SK-N-SH (cell line): Measurements from ENCODE around the gene SPEM1. TPM values are rescaled to one million over a fixed set of nuclear protein-coding genes. Genes with fewer than 3 reads are reported as not detected.

Source experiments
- CTCF ChIA-PET: fragments of 300-600, 350-600 bp; formaldehyde crosslinking; extraction: SDS; loops from one replicate; lab custom pipeline; 2021; lab: Yijun Ruan, JAX
- POLR2A ChIA-PET: fragments of 350-600 bp; sonication (Branson Sonifier 250); formaldehyde crosslinking; extraction: SDS; loops from one replicate; lab custom pipeline; 2020; ENCODE audit warnings: antibody characterized with exemption, inconsistent platforms; lab: Yijun Ruan, JAX
- DNase-seq: peaks from one replicate; pipeline ENCODE4 v3.0.0; 2012
- H2AFZ ChIP-seq: fragments of 200-600 bp; sonication (generic); 2 replicates; pipeline ENCODE4 v1.8.1; 2016; ENCODE audit warnings: antibody characterized with exemption, mild to moderate bottlenecking, low read depth
- H3F3A ChIP-seq: fragments of 200-600 bp; sonication (generic); replicated peaks from 2 replicates; pipeline ENCODE3; 2016; ENCODE audit warnings: antibody characterized with exemption, mild to moderate bottlenecking; ENCODE audit not compliant: insufficient read depth
- H3K27ac ChIP-seq, 2 experiments: fragments of 200-500 bp in 1 of 2; fragments of 200-600 bp in 1 of 2; sonication (Bioruptor generic) in 1 of 2; sonication (generic), shearing (Covaris generic) in 1 of 2; 2 replicates each; pipeline versions ENCODE4 v1.5.1 to v1.6.1; 2014 to 2016; ENCODE audit warnings: low read depth in 2 of 2, inconsistent platforms in 1 of 2, low read length in 1 of 2, mild to moderate bottlenecking in 1 of 2, mixed read lengths in 1 of 2
- H3K27me3 ChIP-seq: fragments of 200-600 bp; sonication (generic), shearing (Covaris generic); 2 replicates; pipeline ENCODE4 v1.6.1; 2016; ENCODE audit warnings: mixed run types; ENCODE audit not compliant: insufficient read depth
- H3K36me3 ChIP-seq, 2 experiments: fragments of 200-500 bp in 1 of 2; fragments of 200-600 bp in 1 of 2; sonication (Bioruptor generic) in 1 of 2; sonication (generic) in 1 of 2; replicated peaks in 1 of 2; 2 replicates each; pipeline versions ENCODE3 to v1.5.1; 2014 to 2016; ENCODE audit warnings: low read length in 1 of 2, mild to moderate bottlenecking in 1 of 2; ENCODE audit not compliant: insufficient read depth in 2 of 2, control insufficient read depth in 1 of 2
- H3K4me1 ChIP-seq, 2 experiments: fragments of 200-500 bp in 1 of 2; fragments of 200-600 bp in 1 of 2; sonication (Bioruptor generic) in 1 of 2; sonication (generic), shearing (Covaris generic) in 1 of 2; 2 replicates each; pipeline versions ENCODE4 v1.5.1 to v1.6.1; 2014 to 2016; ENCODE audit warnings: low read depth in 1 of 2, low read length in 1 of 2, mixed run types in 1 of 2; ENCODE audit not compliant: insufficient read depth in 2 of 2, control insufficient read depth in 1 of 2
- H3K4me2 ChIP-seq: fragments of 200-600 bp; sonication (generic), shearing (Covaris generic); 2 replicates; pipeline ENCODE4 v1.6.1; 2017; ENCODE audit warnings: mixed run types
- H3K4me3 ChIP-seq, 2 experiments: fragments of 200-500 bp in 1 of 2; fragments of 200-600 bp in 1 of 2; sonication (Bioruptor generic) in 1 of 2; sonication (generic), shearing (Covaris generic) in 1 of 2; 2 replicates each; pipeline versions ENCODE4 v1.5.1 to v1.8.1; 2014 to 2016; ENCODE audit warnings: low read depth in 2 of 2, inconsistent platforms in 1 of 2, low read length in 1 of 2, mild to moderate bottlenecking in 1 of 2, mixed read lengths in 1 of 2, moderate library complexity in 1 of 2
- H3K79me2 ChIP-seq: fragments of 200-600 bp; sonication (generic); 2 replicates; pipeline ENCODE4 v1.8.1; 2017; ENCODE audit warnings: mild to moderate bottlenecking; ENCODE audit not compliant: insufficient read depth
- H3K9ac ChIP-seq: fragments of 200-600 bp; sonication (generic); 2 replicates; pipeline ENCODE4 v1.6.1; 2017; ENCODE audit warnings: mixed run types
- H3K9me2 ChIP-seq: fragments of 200-600 bp; sonication (generic); 2 replicates; pipeline ENCODE4 v1.6.1; 2017; ENCODE audit warnings: mixed run types
- H3K9me3 ChIP-seq: fragments of 200-600 bp; sonication (generic); 2 replicates; pipeline ENCODE4 v1.6.1; 2017; ENCODE audit warnings: mixed run types, mild to moderate bottlenecking, moderate library complexity
- H4K20me1 ChIP-seq: fragments of 200-600 bp; sonication (generic); 2 replicates; pipeline ENCODE4 v1.6.1; 2017; ENCODE audit warnings: mild to moderate bottlenecking, mixed run types; ENCODE audit not compliant: insufficient read depth
- CTCF ChIP-seq: fragments of 200-600 bp; sonication (generic); IDR thresholded peaks from 2 replicates; pipeline ENCODE4 v1.6.1; 2017; ENCODE audit warnings: antibody characterized with exemption, mild to moderate bottlenecking, moderate library complexity
- EP300 ChIP-seq, 2 experiments: IDR thresholded peaks; 2 replicates each; pipeline versions ENCODE4 v1.4.0 to v1.6.1; 2012; ENCODE audit warnings: borderline replicate concordance in 1 of 2, low read depth in 1 of 2, low read length in 1 of 2
- EZH2phosphoT487 ChIP-seq: fragments of 200-600 bp; sonication (generic); IDR thresholded peaks from 2 replicates; pipeline ENCODE4 v1.6.1; 2017; ENCODE audit warnings: low read depth, mixed run types, mild to moderate bottlenecking, antibody characterized with exemption, moderate library complexity, borderline replicate concordance
- FOXJ3 ChIP-seq: sonication (generic); formaldehyde crosslinking; IDR thresholded peaks from 2 replicates; pipeline ENCODE4 v1.5.1; 2020; ENCODE audit warnings: mild to moderate bottlenecking, missing genetic modification reagents
- FOXM1 ChIP-seq: IDR thresholded peaks from 2 replicates; pipeline ENCODE4 v1.4.0; 2012; ENCODE audit warnings: low read depth, mild to moderate bottlenecking
- GATA2 ChIP-seq: sonication (generic); formaldehyde crosslinking; IDR thresholded peaks from 2 replicates; pipeline ENCODE4 v1.5.0; 2020; ENCODE audit warnings: mild to moderate bottlenecking, missing genetic modification reagents
- IRF3 ChIP-seq: fragments of 150-350 bp; IDR thresholded peaks from 2 replicates; pipeline ENCODE4 v1.6.1; 2016; ENCODE audit warnings: mild to moderate bottlenecking, low read depth, low read length
- JUND ChIP-seq: IDR thresholded peaks from 2 replicates; pipeline ENCODE4 v1.4.0; 2012
- MAX ChIP-seq: IDR thresholded peaks from 2 replicates; pipeline ENCODE4 v1.4.0; 2012; ENCODE audit warnings: low read depth
- NFIC ChIP-seq: IDR thresholded peaks from 2 replicates; pipeline ENCODE4 v1.4.0; 2012; ENCODE audit warnings: borderline replicate concordance
- PBX3 ChIP-seq: IDR thresholded peaks from 2 replicates; pipeline ENCODE4; 2012
- RAD21 ChIP-seq: IDR thresholded peaks from 2 replicates; pipeline ENCODE4 v1.6.1; 2012; ENCODE audit warnings: mild to moderate bottlenecking, low read length
- REST ChIP-seq: IDR thresholded peaks from 2 replicates; pipeline ENCODE4 v1.6.1; 2012; ENCODE audit warnings: mild to moderate bottlenecking, low read depth, low read length, moderate library complexity
- RXRA ChIP-seq: IDR thresholded peaks from 2 replicates; pipeline ENCODE4 v1.4.0; 2012; ENCODE audit warnings: low read depth, mild to moderate bottlenecking, borderline replicate concordance
- SIN3A ChIP-seq: IDR thresholded peaks from 2 replicates; pipeline ENCODE4 v1.6.1; 2012; ENCODE audit warnings: low read depth, mild to moderate bottlenecking, low read length, moderate library complexity, borderline replicate concordance
- TEAD4 ChIP-seq: IDR thresholded peaks from 2 replicates; pipeline ENCODE4 v1.4.0; 2012; ENCODE audit warnings: mild to moderate bottlenecking, borderline replicate concordance; ENCODE audit not compliant: insufficient read depth
- YY1 ChIP-seq: IDR thresholded peaks from 2 replicates; pipeline ENCODE4 v1.4.0; 2012; ENCODE audit warnings: low read depth, mild to moderate bottlenecking
- ZBTB33 ChIP-seq: IDR thresholded peaks from 2 replicates; pipeline ENCODE4 v1.4.0; 2012; ENCODE audit warnings: low read depth, borderline replicate concordance
- WGBS: methylation state at CpG from one replicate; pipeline ENCODE4 v1.1.6; 2017; ENCODE audit warnings: low lambda C conversion rate; 5-methylcytosine and 5-hydroxymethylcytosine counted together
- polyA plus RNA-seq, 3 experiments: library from polyadenylated mRNA; depleted of rRNA; stranded (reverse); fragments of >200 nt; gene quantifications; 2 replicates each; pipeline ENCODE4 v1.2.3, GENCODE V29; 2012

Gene SPEM1
- polyA plus RNA-seq, 1 of the 3 experiments (the other 2 are of a cell fraction): not detected

- Histone ChIP-seq H3F3A (peaks cover 7% of the 10 kb centered on the region), H3K9me2 (no peaks in the 10 kb centered on the region), H3K27me3 (no peaks in the 10 kb centered on the region), H3K4me2 (no peak overlapping the region; the same call in 1 of the 2 replicates), H4K20me1 (peaks cover 11% of the 10 kb centered on the region; the same call in 1 of the 2 replicates), H3K4me1 (peaks cover 4 to 12% of the 10 kb centered on the region in 2 experiments; a peak in 1 of 4 replicates), H3K4me3 (no peak overlapping the region), H3K36me3 (peaks cover 4 to 26% of the 10 kb centered on the region in 2 experiments), H3K9ac (no peak overlapping the region), H2AFZ (no peak overlapping the region), H3K79me2 (peaks cover 57% of the 10 kb centered on the region), H3K9me3 (no peaks in the 10 kb centered on the region), H3K27ac (0 out of 4 replicates have a peak overlapping the region, but pooled peaks of 1 of the 2 experiments have one; percentile 22)
- DNase-seq: no peak
- WGBS: 89% methylated on average over 15 of the region's 16 CpGs
- CTCF ChIA-PET: interaction anchor here (1.1 to 1.4 kb wide), 3 partner anchors 21 to 111 kb away, joined by 3 to 4 read pairs (median 3); no protein-coding TSS in a partner anchor
- POLR2A ChIA-PET: no interaction called here
- no peak for TF ChIP-seq SIN3A
- TF ChIP-seq RAD21: no peak
- TF ChIP-seq GATA2 (CRISPR knock-in tag): no peak
- TF ChIP-seq TEAD4: no peak
- peak; percentile 81; the same call in 1 of the 2 replicates for TF ChIP-seq RXRA
- TF ChIP-seq EP300 (IDR thresholded peaks at IDR 0.05; ENCODE audit: borderline replicate concordance in 1 of 2, low read depth in 1 of 2, low read length in 1 of 2): no peak
- no peak for TF ChIP-seq FOXJ3 (CRISPR knock-in tag)
- no peak for TF ChIP-seq REST
- no peak for TF ChIP-seq JUND
- TF ChIP-seq EZH2phosphoT487: no peak
- no peak for TF ChIP-seq IRF3
- TF ChIP-seq CTCF: no peak
- peak; percentile 78; the same call in 1 of the 2 replicates for TF ChIP-seq YY1
- no peak for TF ChIP-seq MAX
- TF ChIP-seq NFIC: peak; percentile 73
- TF ChIP-seq ZBTB33: no peak
- TF ChIP-seq FOXM1: no peak
- TF ChIP-seq PBX3: no peak
These were observed 46.7 kb downstream of the SPEM1 start for GRCh38 chr17:7466639-7467341.
